Stimulated activated CD8-positive, alpha-beta memory T cell treated with anti-CD3 and anti-CD28 coated beads, Interleukin-7, amount 100 ng/mL, for 24 hours (primary cell): ENCODE data around the gene BICC1.

Source experiments
- DNase-seq: peaks from one replicate; pipeline ENCODE4 v3.0.0-alpha.2; 2020; ENCODE audit warnings: low read depth

Gene BICC1

DNA sequence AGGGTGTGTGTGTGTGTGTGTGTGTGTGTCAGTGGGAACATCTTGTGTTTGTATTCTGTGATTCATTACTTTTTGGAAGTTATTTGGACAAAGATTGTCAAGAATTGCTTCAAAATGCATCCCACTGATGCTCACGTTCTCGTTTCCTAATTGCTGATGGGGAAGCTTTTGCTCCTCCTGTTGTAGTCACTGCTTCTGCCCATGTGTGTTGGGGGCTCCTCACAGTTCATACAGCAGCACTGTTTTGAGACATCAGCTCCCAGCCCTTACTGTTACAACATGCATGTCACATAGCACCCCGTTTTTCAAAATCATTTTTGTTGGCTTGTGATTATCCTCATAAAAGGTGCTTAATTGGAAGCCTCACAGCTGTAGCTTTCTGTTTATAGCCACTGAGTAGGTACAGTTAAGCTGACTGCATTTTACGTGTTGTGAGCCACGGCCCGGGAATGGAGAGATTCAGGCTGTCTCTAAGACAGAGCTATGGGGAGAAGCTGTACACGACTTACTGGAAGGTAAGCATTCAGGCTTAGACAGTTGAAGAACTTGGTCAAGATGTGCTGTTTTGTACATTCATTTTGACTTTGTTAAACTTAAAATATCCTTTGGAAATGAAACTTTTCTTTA, 87.4 kb downstream of the BICC1 start:
- no peak for DNase-seq

- DNase-seq: no peak
Observed at GRCh38 chr10:58608351-58608750, 95.7 kb downstream of the BICC1 start.

GRCh38 chr10:58608826-58609531, 96.3 kb downstream of the BICC1 start:
- DNase-seq: no peak

GRCh38 chr10:58609532-58610150, 97.0 kb downstream of the BICC1 start:
- DNase-seq: no peak

DNA sequence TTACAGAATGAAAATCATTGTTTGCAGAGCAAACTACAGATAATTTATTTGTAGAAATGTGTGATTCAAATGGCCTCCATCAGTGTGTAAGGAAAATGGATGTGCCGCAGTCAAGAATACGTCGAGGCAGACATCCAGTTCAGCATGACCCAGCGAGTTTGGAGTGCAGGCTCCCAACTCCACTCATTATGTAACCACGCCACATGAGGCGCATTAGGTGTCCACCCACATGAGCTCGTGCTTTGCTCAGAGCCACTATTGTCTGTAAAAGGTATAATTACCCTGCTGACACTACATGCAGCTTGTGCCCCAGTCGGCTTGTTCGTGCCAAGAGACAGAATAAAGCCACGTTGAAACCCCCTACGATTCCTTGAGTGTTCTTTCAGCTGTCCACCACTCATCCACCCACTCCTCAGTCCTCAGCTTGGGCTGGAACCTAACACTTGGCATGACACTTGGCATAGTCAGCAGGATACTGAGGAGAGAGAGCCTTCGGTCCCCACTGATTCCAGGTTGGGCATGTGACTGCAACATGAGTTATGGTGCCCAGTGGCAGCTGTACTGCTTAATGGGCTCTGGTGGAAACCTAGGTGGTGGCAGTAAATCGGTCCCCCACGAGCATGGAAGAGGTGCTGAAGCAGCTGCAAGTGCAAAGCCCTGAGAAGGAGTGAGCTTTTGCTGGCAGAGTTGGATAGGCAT, 102.7 kb downstream of the BICC1 start:
- DNase-seq: no peak

DNA sequence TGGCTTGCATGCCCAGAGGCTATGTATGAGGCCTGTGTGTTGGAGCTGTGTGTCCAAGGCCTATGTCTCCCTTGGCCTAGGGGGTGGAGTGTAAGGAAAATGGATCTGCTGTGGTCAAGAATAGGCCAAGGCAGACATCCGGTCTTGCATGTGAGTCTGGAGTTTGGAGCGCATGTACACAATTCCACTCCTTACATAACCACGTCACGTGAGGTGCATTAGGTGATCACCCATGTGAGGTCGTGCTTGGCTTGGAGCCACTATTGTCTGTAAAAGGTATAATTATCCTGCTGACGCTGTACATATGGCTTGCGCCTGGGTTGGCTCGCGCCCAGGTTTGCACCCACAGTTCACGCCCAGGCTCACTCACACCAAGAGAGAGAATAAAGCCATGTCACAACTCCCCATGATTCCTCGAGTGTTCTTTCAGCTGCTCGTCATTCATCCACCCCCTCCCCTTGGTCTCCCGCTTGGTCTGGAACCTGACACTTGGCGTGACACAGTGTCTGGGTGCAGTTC, 105.5 kb downstream of the BICC1 start:
- no peak for DNase-seq

DNA sequence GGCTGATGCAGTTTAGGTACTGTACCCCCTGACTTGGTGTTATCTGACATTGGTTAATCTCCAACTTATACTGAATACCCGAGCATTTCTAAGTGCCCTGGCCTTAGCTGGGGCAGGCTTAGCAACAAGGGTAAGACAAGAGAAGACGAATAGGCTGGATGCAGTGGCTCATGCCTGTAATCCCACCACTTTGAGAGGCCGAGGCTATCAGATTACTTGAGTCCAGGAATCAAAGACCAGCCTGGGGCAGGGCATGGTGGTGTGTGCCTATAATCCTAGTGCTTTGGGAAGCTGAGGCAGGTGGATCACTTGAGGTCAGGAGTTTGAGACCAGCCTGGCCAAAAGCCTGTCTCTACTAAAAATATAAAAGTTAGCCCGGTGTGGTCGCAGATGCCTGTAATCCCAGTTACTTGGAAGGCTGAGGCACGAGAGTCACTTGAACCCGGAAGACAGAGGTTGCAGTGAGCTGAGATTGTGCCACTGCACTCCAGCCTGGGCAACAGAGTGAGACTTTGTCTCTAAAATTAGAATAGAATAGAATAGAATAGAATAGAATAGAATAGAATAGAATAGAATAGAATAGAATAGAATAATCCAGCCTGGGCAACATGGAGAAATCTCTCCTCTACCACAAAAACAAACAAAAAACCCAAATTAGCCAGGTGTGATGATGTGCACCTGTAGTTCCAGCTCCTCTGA, 108.9 kb downstream of the BICC1 start:
- DNase-seq: no peak

GRCh38 chr10:58622246-58622645, 109.6 kb downstream of the BICC1 start:
- DNase-seq: no peak

GRCh38 chr10:58625070-58625469, 112.4 kb downstream of the BICC1 start:
- DNase-seq: no peak

- no peak for DNase-seq
Observed at GRCh38 chr10:58627392-58627791, 114.7 kb downstream of the BICC1 start.

- no peak for DNase-seq
Observed at GRCh38 chr10:58631715-58632114, 119.0 kb downstream of the BICC1 start.

GRCh38 chr10:58632216-58632615, 119.5 kb downstream of the BICC1 start:
- DNase-seq: no peak

GRCh38 chr10:58637352-58637751, 124.7 kb downstream of the BICC1 start:
- no peak for DNase-seq

- DNase-seq: no peak
Observed at GRCh38 chr10:58638388-58638787, 125.7 kb downstream of the BICC1 start.

- DNase-seq: no peak
Observed at GRCh38 chr10:58641095-58641531, 128.4 kb downstream of the BICC1 start.

DNA sequence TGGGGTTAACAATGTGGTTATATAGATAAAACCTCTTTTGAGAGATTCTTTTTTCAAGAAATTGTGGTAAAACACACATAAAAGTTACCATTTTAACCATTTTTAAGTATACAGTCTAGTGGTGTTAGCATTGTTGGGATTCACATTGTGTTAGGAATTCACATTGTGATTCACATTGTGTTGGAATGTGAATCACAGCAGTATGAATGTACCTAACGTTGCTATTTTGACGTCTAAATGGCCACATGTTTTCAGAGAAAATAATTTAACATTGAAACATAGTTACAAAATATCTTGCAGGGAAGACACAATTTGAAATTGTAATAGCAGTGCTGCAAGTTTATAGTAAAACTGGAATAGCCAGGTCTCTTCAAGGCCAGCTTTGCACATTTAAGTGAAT, 129.0 kb downstream of the BICC1 start:
- DNase-seq: no peak

- no peak for DNase-seq
Observed at GRCh38 chr10:58642283-58642682, 129.6 kb downstream of the BICC1 start.

GRCh38 chr10:58642916-58643428, 130.3 kb downstream of the BICC1 start:
- no peak for DNase-seq

GRCh38 chr10:58644311-58644710, 131.6 kb downstream of the BICC1 start:
- DNase-seq: no peak

- DNase-seq: no peak
Observed at GRCh38 chr10:58645416-58646146, 132.9 kb downstream of the BICC1 start.
